PC-9 (cell line): ENCODE results near the gene PRKG1. TPM values are rescaled to one million over a fixed set of nuclear protein-coding genes. Genes with fewer than 3 reads are reported as not detected.

ENCODE experiments used
- BruUV-seq: library from RNA; stranded (reverse); fragments of 400-500 nt; replicated peaks from 2 replicates; lab custom pipeline; 2021; lab: Mats Ljungman, UMichigan
- CTCF ChIA-PET: fragments of 300-600 bp; sonication (Branson Sonifier 250); formaldehyde crosslinking; loops from one replicate; lab custom pipeline; 2022; ENCODE audit warnings: antibody characterized with exemption; lab: Charles Lee
- POLR2A ChIA-PET: fragments of 300-600 bp; sonication (Branson Sonifier 250); formaldehyde crosslinking; loops from one replicate; lab custom pipeline; 2022; ENCODE audit warnings: antibody characterized with exemption; ENCODE audit not compliant: unreplicated experiment; lab: Charles Lee
- DNase-seq, 2 experiments: peaks; one replicate each; pipeline versions ENCODE4 v3.0.0 to v3.0.0-alpha.2; 2015 to 2022; ENCODE audit warnings: mixed read lengths in 1 of 2
- H2AFZ ChIP-seq: fragments of 200-600 bp; sonication (generic); 2 replicates; pipeline ENCODE4 v1.8.1; 2017; ENCODE audit warnings: antibody characterized with exemption
- H3F3A ChIP-seq: fragments of 200-600 bp; sonication (generic); 2 replicates; pipeline ENCODE4 v1.8.1; 2017; ENCODE audit warnings: antibody characterized with exemption, mild to moderate bottlenecking, low read depth; ENCODE audit not compliant: insufficient read depth
- H3K27ac ChIP-seq: fragments of 200-600 bp; sonication (generic); 2 replicates; pipeline ENCODE4 v1.6.1; 2016; ENCODE audit warnings: mixed run types
- H3K27me3 ChIP-seq: fragments of 200-600 bp; sonication (generic); 2 replicates; pipeline ENCODE4 v1.6.1; 2016; ENCODE audit warnings: low read depth, mixed run types; ENCODE audit not compliant: insufficient read depth
- H3K36me3 ChIP-seq: fragments of 200-600 bp; sonication (generic); 2 replicates; pipeline ENCODE4 v1.6.1; 2016; ENCODE audit warnings: low read depth, mixed run types
- H3K4me1 ChIP-seq: fragments of 200-600 bp; sonication (generic); replicated peaks from 2 replicates; pipeline ENCODE4 v1.6.1; 2016; ENCODE audit warnings: mixed run types; ENCODE audit not compliant: insufficient read depth
- H3K4me2 ChIP-seq: fragments of 200-600 bp; sonication (generic); 2 replicates; pipeline ENCODE4 v1.6.1; 2017; ENCODE audit warnings: mixed run types
- H3K4me3 ChIP-seq: fragments of 200-600 bp; sonication (generic); 2 replicates; pipeline ENCODE4 v1.6.1; 2016; ENCODE audit warnings: mixed run types
- H3K79me2 ChIP-seq: fragments of 200-600 bp; sonication (generic); 2 replicates; pipeline ENCODE4 v1.6.1; 2017; ENCODE audit warnings: low read depth, mixed run types
- H3K9me2 ChIP-seq: fragments of 200-600 bp; sonication (generic); 2 replicates; pipeline ENCODE4 v1.8.1; 2017; ENCODE audit warnings: mild to moderate bottlenecking; ENCODE audit not compliant: insufficient read depth
- H3K9me3 ChIP-seq: fragments of 200-600 bp; sonication (generic); 2 replicates; pipeline ENCODE4 v1.8.1; 2016; ENCODE audit warnings: low read depth; ENCODE audit not compliant: insufficient read depth
- H4K20me1 ChIP-seq: fragments of 200-600 bp; sonication (generic); 2 replicates; pipeline ENCODE4 v1.8.1; 2017; ENCODE audit not compliant: insufficient read depth
- CTCF ChIP-seq: fragments of 200-600 bp; sonication (generic); conservative IDR thresholded peaks from 2 replicates; pipeline ENCODE4 v1.6.1; 2017; ENCODE audit warnings: mixed run types, antibody characterized with exemption, mild to moderate bottlenecking, moderate library complexity
- EZH2 ChIP-seq: fragments of 200-600 bp; sonication (generic); IDR thresholded peaks from 2 replicates; pipeline ENCODE4 v1.8.0; 2017; ENCODE audit warnings: antibody characterized with exemption, low read depth
- intact Hi-C: fragments of 100-400 bp; cut with micrococcal nuclease; formaldehyde crosslinking; loops from one replicate; pipeline ENCODE4 v1.10.0; 2022; ENCODE audit not compliant: unreplicated experiment
- total RNA-seq: library from RNA; stranded (reverse); gene quantifications from 2 replicates; pipeline ENCODE4 v1.2.3, GENCODE V29; 2021

PRKG1 gene
- total RNA-seq, 1 experiment from 2014 or later: 0.70 TPM

GRCh38 chr10:52308251-52309031 is 1234.2 kb downstream of the PRKG1 start:
- Histone ChIP-seq H4K20me1 (no peaks in the 10 kb centered on the region), H3K9me2 (no peaks in the 10 kb centered on the region), H3F3A (peaks cover 6% of the 10 kb centered on the region; the same call in 1 of the 2 replicates), H3K27me3 (no peaks in the 10 kb centered on the region), H3K9me3 (no peaks in the 10 kb centered on the region), H3K4me3 (no peak overlapping the region; the same call in 1 of the 2 replicates), H3K27ac (no peak overlapping the region), H2AFZ (no peak overlapping the region; the same call in 1 of the 2 replicates), H3K4me1 (peaks cover 12% of the 10 kb centered on the region), H3K4me2 (peak overlapping the region; percentile 64), H3K36me3 (no peaks in the 10 kb centered on the region), H3K79me2 (no peaks in the 10 kb centered on the region)
- BruUV-seq: no TSS peak
- TF ChIP-seq CTCF (peak; percentile 85), EZH2 (no peak)
- ChIA-PET POLR2A (no interaction called here), CTCF (interaction anchor here (0.5 to 2.4 kb wide), 11 partner anchors 8 to 1261 kb away, joined by 3 to 21 read pairs (median 5); no protein-coding TSS in a partner anchor)
- intact Hi-C loops: loop anchor here (1.0 to 2.0 kb wide), 5 partner anchors 181 to 472 kb away; no protein-coding TSS in a partner anchor
- DNase-seq: peak in 1 of 2 experiments; percentile 64

GRCh38 chr10:52312942-52313255 is 1238.6 kb downstream of the PRKG1 start:
- ChIA-PET POLR2A (interaction anchor here (0.7 kb wide), 2 partner anchors 55 to 252 kb away, joined by 3 to 12 read pairs; no protein-coding TSS in a partner anchor), CTCF (interaction anchor here (0.6 to 2.0 kb wide), 4 partner anchors 74 to 378 kb away, joined by 5 to 15 read pairs (median 8); no protein-coding TSS in a partner anchor)
- Histone ChIP-seq H3K9me2 (no peaks in the 10 kb centered on the region), H3K4me1 (peaks cover 39% of the 10 kb centered on the region), H3K27ac (peak overlapping the region; percentile 27; the same call in 1 of the 2 replicates), H2AFZ (peak overlapping the region; percentile 95), H3K9me3 (no peaks in the 10 kb centered on the region; the same call in none of the 2 replicates), H3K36me3 (peaks cover 9% of the 10 kb centered on the region; the same call in 1 of the 2 replicates), H3K79me2 (peaks cover 28% of the 10 kb centered on the region), H3K4me3 (peak overlapping the region; percentile 81), H3F3A (peaks cover 12% of the 10 kb centered on the region; the same call in 1 of the 2 replicates), H3K4me2 (peak overlapping the region; percentile 93), H3K27me3 (no peaks in the 10 kb centered on the region), H4K20me1 (no peaks in the 10 kb centered on the region)
- TF ChIP-seq EZH2 (no peak), CTCF (no peak)
- DNase-seq: no peak
- intact Hi-C loops: loop anchor here (1.0 kb wide), 1 partner anchor 254 kb away; no protein-coding TSS in a partner anchor
- no TSS peak for BruUV-seq

- Histone ChIP-seq H3K4me1 (peaks cover 44% of the 10 kb centered on the region), H3K4me3 (peak overlapping the region; percentile 81), H3K9me3 (no peaks in the 10 kb centered on the region; the same call in none of the 2 replicates), H3K27me3 (no peaks in the 10 kb centered on the region), H3K9me2 (no peaks in the 10 kb centered on the region), H3K79me2 (peaks cover 28% of the 10 kb centered on the region), H2AFZ (peak overlapping the region; percentile 95), H3K36me3 (peaks cover 14% of the 10 kb centered on the region; the same call in 1 of the 2 replicates), H4K20me1 (no peaks in the 10 kb centered on the region), H3F3A (peaks cover 17% of the 10 kb centered on the region), H3K4me2 (peak overlapping the region; percentile 93), H3K27ac (peak overlapping the region; percentile 27)
- POLR2A ChIA-PET: interaction anchor here (0.7 to 1.2 kb wide), 5 partner anchors 55 to 251 kb away, joined by 3 to 12 read pairs (median 7); no protein-coding TSS in a partner anchor
- CTCF ChIA-PET: interaction anchor here (0.6 to 2.0 kb wide), 6 partner anchors 74 to 378 kb away, joined by 4 to 15 read pairs (median 6); no protein-coding TSS in a partner anchor
- TF ChIP-seq EZH2: no peak
- TF ChIP-seq CTCF: no peak
- peak; percentile 31 to 49 for DNase-seq
- TSS peak; percentile 29 for BruUV-seq
- intact Hi-C loops: loop anchor here (1.0 kb wide), 1 partner anchor 254 kb away; no protein-coding TSS in a partner anchor
These were observed 1239.1 kb downstream of the PRKG1 start for GRCh38 chr10:52313256-52313932.
